Ishikawa (cell line): ENCODE results near the gene STAG3.

ENCODE experiments used
- CEBPB ChIP-seq: IDR thresholded peaks from 2 replicates; pipeline ENCODE4 v1.6.1; 2012
- CREB1 ChIP-seq: IDR thresholded peaks from 2 replicates; pipeline ENCODE4 v1.6.1; 2012; ENCODE audit warnings: low read depth
- EP300 ChIP-seq: IDR thresholded peaks from 2 replicates; pipeline ENCODE4 v1.6.1; 2012; ENCODE audit warnings: borderline replicate concordance
- NFIC ChIP-seq: IDR thresholded peaks from 2 replicates; pipeline ENCODE4 v1.6.1; 2012
- RAD21 ChIP-seq: IDR thresholded peaks from 2 replicates; pipeline ENCODE4 v1.6.1; 2012; ENCODE audit warnings: low read depth
- TAF1 ChIP-seq: IDR thresholded peaks from 2 replicates; pipeline ENCODE4 v1.6.1; 2012; ENCODE audit warnings: low read depth, mild to moderate bottlenecking
- TCF12 ChIP-seq: IDR thresholded peaks from 2 replicates; pipeline ENCODE4 v1.6.1; 2012; ENCODE audit warnings: low read depth
- YY1 ChIP-seq: IDR thresholded peaks from 2 replicates; pipeline ENCODE4 v1.6.1; 2012; ENCODE audit warnings: low read depth
- TF ChIP-seq, protein P1 (sequence below): IDR thresholded peaks from 2 replicates; pipeline ENCODE4 v1.6.1; 2012

DNA sequence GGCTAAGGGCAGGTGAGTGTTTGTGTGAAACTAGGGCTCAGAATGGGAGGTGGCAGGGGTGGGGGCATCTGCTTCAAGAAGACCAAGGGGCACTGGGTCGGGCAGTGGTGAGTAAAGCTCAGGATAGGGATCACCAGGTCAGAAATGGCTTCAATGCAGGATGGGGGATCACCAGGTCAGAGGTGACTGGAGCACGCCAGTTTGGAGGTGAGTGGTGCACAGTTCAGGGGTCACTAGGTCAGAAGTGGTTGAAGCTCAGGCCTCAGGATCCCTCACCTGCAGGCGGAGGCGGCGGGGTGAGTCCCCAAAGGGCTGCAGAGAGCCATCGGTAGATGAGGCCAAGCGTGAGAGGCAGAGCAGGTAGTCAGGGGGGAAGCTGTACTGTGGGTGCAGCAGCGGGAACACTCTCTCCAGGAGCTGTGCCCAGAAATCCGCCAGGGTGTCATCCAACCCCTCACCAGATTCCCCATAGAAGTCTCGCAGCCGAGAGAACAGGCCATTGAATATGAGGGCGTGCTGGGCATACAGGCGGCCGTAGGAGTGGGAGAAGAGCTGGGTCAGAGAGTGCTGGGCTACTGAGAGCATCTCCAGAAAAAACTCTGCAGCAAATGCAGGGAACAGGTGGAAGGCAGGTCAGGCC is 2.3 kb upstream of the STAG3 start:
- no peak for TF ChIP-seq TCF12
- no peak for TF ChIP-seq TAF1
- TF ChIP-seq YY1 = no peak
- TF ChIP-seq EP300 = no peak
- TF ChIP-seq RAD21 = no peak
- no peak for TF ChIP-seq NFIC
- TF ChIP-seq, protein P1, sequence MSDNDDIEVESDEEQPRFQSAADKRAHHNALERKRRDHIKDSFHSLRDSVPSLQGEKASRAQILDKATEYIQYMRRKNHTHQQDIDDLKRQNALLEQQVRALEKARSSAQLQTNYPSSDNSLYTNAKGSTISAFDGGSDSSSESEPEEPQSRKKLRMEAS = no peak
- no peak for TF ChIP-seq CEBPB
- TF ChIP-seq CREB1 = no peak
